HepG2 (cell line): Measurements from ENCODE around the gene MRPL27. TPM values are rescaled to one million over a fixed set of nuclear protein-coding genes. Genes with fewer than 3 reads are reported as not detected.
A peak's percentile ranks its signal among the peaks of the same experiment; 100 is the strongest.

Experiments used
- CAMTA2 ChIP-seq: sonication (generic); formaldehyde crosslinking; IDR thresholded peaks from 2 replicates; pipeline ENCODE4 v1.4.0; 2020; ENCODE audit warnings: mild to moderate bottlenecking, missing genetic modification reagents, borderline replicate concordance
- EHMT2 ChIP-seq: fragments of 200-600 bp; sonication (generic); IDR thresholded peaks from 2 replicates; pipeline ENCODE4 v1.7.0; 2017; ENCODE audit warnings: antibody characterized with exemption, low read depth, low read length, borderline replicate concordance
- KDM6A ChIP-seq: IDR thresholded peaks from 2 replicates; pipeline ENCODE4 v1.6.1; 2016; ENCODE audit warnings: low read depth
- MIER3 ChIP-seq: IDR thresholded peaks from 2 replicates; pipeline ENCODE4 v1.6.1; 2016; ENCODE audit warnings: missing compliant biosample characterization, borderline replicate concordance
- MZF1 ChIP-seq: sonication (generic); formaldehyde crosslinking; IDR thresholded peaks from 2 replicates; pipeline ENCODE4 v1.8.1; 2023; ENCODE audit warnings: mild to moderate bottlenecking, missing genetic modification reagents, borderline replicate concordance
- NBN ChIP-seq: fragments of 450-650 bp; conservative IDR thresholded peaks from 2 replicates; pipeline ENCODE4 v1.6.1; 2017
- NFKBIZ ChIP-seq: IDR thresholded peaks from 2 replicates; pipeline ENCODE4 v1.6.1; 2018; ENCODE audit warnings: missing genetic modification reagents, missing compliant biosample characterization
- RARG ChIP-seq: sonication (generic); formaldehyde crosslinking; IDR thresholded peaks from 2 replicates; pipeline ENCODE4 v1.4.0; 2020; ENCODE audit warnings: low read depth, mild to moderate bottlenecking, missing genetic modification reagents
- RXRB ChIP-seq: IDR thresholded peaks from 2 replicates; pipeline ENCODE4 v1.6.1; 2016; ENCODE audit warnings: borderline replicate concordance, missing genetic modification reagents, missing compliant biosample characterization
- SP5 ChIP-seq: IDR thresholded peaks from 2 replicates; pipeline ENCODE4 v1.6.1; 2016; ENCODE audit warnings: low read depth, borderline replicate concordance
- TRIM24 ChIP-seq: sonication (generic); formaldehyde crosslinking; IDR thresholded peaks from 2 replicates; pipeline ENCODE4 v1.8.0; 2022; ENCODE audit warnings: mild to moderate bottlenecking, missing genetic modification reagents
- ZBTB8A ChIP-seq: sonication (generic); formaldehyde crosslinking; IDR thresholded peaks from 2 replicates; pipeline ENCODE4 v1.4.0; 2020; ENCODE audit warnings: mild to moderate bottlenecking, low read depth, missing genetic modification reagents, borderline replicate concordance
- ZFP62 ChIP-seq: sonication (generic); formaldehyde crosslinking; IDR thresholded peaks from 2 replicates; pipeline ENCODE4 v1.4.0; 2020; ENCODE audit warnings: missing genetic modification reagents
- ZNF253 ChIP-seq: sonication (generic); formaldehyde crosslinking; IDR thresholded peaks from 2 replicates; pipeline ENCODE4 v1.8.0; 2022; ENCODE audit warnings: mild to moderate bottlenecking, missing genetic modification reagents, borderline replicate concordance
- ZNF264 ChIP-seq: sonication (generic); formaldehyde crosslinking; IDR thresholded peaks from 2 replicates; pipeline ENCODE4 v1.4.0; 2020; ENCODE audit warnings: missing genetic modification reagents
- ZNF337 ChIP-seq: sonication (generic); formaldehyde crosslinking; IDR thresholded peaks from 2 replicates; pipeline ENCODE4 v1.5.1; 2020; ENCODE audit warnings: missing genetic modification reagents, low read depth, mild to moderate bottlenecking, borderline replicate concordance
- ZNF343 ChIP-seq: sonication (generic); formaldehyde crosslinking; IDR thresholded peaks from 2 replicates; pipeline ENCODE4 v1.4.0; 2020; ENCODE audit warnings: mild to moderate bottlenecking, missing genetic modification reagents
- ZNF567 ChIP-seq: sonication (generic); formaldehyde crosslinking; IDR thresholded peaks from 2 replicates; pipeline ENCODE4 v1.8.1; 2023; ENCODE audit warnings: mild to moderate bottlenecking, missing genetic modification reagents, borderline replicate concordance
- ZNF577 ChIP-seq: sonication (generic); formaldehyde crosslinking; IDR thresholded peaks from 2 replicates; pipeline ENCODE4 v1.4.0; 2020; ENCODE audit warnings: mild to moderate bottlenecking, low read depth, missing genetic modification reagents, borderline replicate concordance
- ZNF672 ChIP-seq: sonication (generic); formaldehyde crosslinking; IDR thresholded peaks from 2 replicates; pipeline ENCODE4 v1.8.1; 2022; ENCODE audit warnings: missing genetic modification reagents
- polyA plus RNA-seq, 8 experiments: library from polyadenylated mRNA; depleted of rRNA in 3 of 8; stranded (reverse) in 7 of 8; unstranded in 1 of 8; fragments of >200 nt; fragmentation: Illumina TruSeq in 4 of 8; extraction: Trizol in 4 of 8; gene quantifications; 2 replicates each; pipeline versions ENCODE4 v1.2.1 to v1.2.3, GENCODE V29; 2011 to 2016; ENCODE audit warnings: low read depth in 4 of 8, missing spikeins in 1 of 8, mixed read lengths in 1 of 8; ENCODE audit not compliant: insufficient read depth in 1 of 8
- total RNA-seq, 5 experiments: library from RNA; depleted of rRNA; stranded (reverse); fragments of >200 nt; fragmentation: Illumina TruSeq; extraction: Trizol; gene quantifications; 2 replicates each; pipeline ENCODE4 v1.2.3, GENCODE V29; 2016; ENCODE audit warnings: low read depth in 1 of 5
- TF ChIP-seq, protein P1 (sequence below): sonication (generic); formaldehyde crosslinking; IDR thresholded peaks from 2 replicates; pipeline ENCODE4 v1.4.0; 2020; ENCODE audit warnings: missing genetic modification reagents
- TF ChIP-seq, protein P2 (sequence below): conservative IDR thresholded peaks from 2 replicates; pipeline ENCODE4 v1.6.1; 2018; ENCODE audit warnings: missing genetic modification reagents
- TF ChIP-seq, protein P3 (sequence below): IDR thresholded peaks from 2 replicates; pipeline ENCODE4 v1.6.1; 2016; ENCODE audit warnings: control low read depth

MRPL27 gene
- total and polyA plus RNA-seq, 2 of the 13 experiments (the other 11 are each of a cell fraction or from before 2014, with no cell fraction given): 137 to 217 TPM

DNA sequence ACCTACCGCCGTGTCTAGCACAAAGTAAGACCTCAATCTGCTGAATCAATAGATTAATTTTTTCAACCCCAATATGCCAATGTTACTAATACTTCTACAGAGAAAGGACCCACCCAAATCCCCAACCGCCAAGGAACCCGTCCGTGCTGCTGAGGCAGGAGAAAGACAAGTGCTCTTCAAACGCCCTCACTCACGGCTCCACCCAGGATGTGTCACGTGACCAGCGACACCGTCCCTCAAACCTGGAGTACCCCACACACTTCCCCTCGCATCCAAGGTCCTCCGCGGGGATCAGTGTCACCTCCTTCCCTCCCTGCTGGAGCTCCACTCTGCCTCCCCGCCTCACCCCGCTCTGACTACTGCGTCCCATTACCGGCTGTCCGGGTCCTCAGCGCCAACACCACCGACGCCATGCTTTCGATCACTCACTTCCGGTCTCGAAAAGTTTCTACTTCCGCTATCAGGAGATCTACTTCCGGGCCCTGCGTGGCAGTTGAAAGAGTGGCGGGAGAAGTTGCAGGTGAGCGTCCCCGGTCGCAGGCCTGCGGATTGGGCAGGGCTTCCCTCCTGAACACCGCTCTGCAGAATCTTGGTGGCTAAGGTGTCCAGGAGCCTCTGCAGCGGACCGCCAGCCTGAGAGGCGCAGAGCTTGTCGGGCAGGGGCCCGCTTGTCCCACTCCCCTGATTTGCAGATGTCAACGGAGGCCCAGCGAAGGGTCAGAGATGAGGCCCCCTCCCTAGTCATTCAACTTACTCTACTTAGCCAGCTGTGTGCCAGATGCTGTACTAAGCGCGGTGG, at the start of gene MRPL27, which contains the start of gene EME1 (continued):
- TF ChIP-seq ZFP62 (no peak), ZNF343 (CRISPR knock-in tag) (peak; percentile 89; the same call in 1 of the 2 replicates), CAMTA2 (CRISPR knock-in tag) (peak; percentile 96; the same call in 1 of the 2 replicates), MZF1 (no peak), NFKBIZ (peak; percentile 81), SP5 (CRISPR knock-in tag) (peak; percentile 79), ZNF337 (CRISPR knock-in tag) (no peak), KDM6A (CRISPR knock-in tag) (no peak), RXRB (CRISPR knock-in tag) (peak; percentile 65; the same call in 1 of the 2 replicates), EHMT2 (peak; percentile 54; the same call in 1 of the 2 replicates), TRIM24 (no peak), ZNF672 (CRISPR knock-in tag) (no peak), RARG (CRISPR knock-in tag) (peak; percentile 89), ZNF577 (CRISPR knock-in tag) (no peak), ZNF253 (CRISPR knock-in tag) (peak; percentile 94), ZBTB8A (peak; percentile 73; the same call in 1 of the 2 replicates), MIER3 (CRISPR knock-in tag) (peak; percentile 91), ZNF264 (CRISPR knock-in tag) (0 out of 2 replicates have a peak, but pooled peaks have one; percentile 65), ZNF567 (CRISPR knock-in tag) (peak; percentile 78; the same call in 1 of the 2 replicates), NBN (no peak)
- TF ChIP-seq, protein P1, sequence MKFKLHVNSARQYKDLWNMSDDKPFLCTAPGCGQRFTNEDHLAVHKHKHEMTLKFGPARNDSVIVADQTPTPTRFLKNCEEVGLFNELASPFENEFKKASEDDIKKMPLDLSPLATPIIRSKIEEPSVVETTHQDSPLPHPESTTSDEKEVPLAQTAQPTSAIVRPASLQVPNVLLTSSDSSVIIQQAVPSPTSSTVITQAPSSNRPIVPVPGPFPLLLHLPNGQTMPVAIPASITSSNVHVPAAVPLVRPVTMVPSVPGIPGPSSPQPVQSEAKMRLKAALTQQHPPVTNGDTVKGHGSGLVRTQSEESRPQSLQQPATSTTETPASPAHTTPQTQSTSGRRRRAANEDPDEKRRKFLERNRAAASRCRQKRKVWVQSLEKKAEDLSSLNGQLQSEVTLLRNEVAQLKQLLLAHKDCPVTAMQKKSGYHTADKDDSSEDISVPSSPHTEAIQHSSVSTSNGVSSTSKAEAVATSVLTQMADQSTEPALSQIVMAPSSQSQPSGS: peak; percentile 84
- TF ChIP-seq, protein P2, sequence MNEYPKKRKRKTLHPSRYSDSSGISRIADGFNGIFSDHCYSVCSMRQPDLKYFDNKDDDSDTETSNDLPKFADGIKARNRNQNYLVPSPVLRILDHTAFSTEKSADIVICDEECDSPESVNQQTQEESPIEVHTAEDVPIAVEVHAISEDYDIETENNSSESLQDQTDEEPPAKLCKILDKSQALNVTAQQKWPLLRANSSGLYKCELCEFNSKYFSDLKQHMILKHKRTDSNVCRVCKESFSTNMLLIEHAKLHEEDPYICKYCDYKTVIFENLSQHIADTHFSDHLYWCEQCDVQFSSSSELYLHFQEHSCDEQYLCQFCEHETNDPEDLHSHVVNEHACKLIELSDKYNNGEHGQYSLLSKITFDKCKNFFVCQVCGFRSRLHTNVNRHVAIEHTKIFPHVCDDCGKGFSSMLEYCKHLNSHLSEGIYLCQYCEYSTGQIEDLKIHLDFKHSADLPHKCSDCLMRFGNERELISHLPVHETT (CRISPR knock-in tag): peak; percentile 83
- TF ChIP-seq, protein P3, sequence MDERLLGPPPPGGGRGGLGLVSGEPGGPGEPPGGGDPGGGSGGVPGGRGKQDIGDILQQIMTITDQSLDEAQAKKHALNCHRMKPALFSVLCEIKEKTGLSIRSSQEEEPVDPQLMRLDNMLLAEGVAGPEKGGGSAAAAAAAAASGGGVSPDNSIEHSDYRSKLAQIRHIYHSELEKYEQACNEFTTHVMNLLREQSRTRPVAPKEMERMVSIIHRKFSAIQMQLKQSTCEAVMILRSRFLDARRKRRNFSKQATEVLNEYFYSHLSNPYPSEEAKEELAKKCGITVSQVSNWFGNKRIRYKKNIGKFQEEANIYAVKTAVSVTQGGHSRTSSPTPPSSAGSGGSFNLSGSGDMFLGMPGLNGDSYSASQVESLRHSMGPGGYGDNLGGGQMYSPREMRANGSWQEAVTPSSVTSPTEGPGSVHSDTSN (CRISPR knock-in tag): peak; percentile 7
